ENCODE results near the gene SCFD2. TPM values are rescaled to one million over a fixed set of nuclear protein-coding genes. Genes with fewer than 3 reads are reported as not detected.

Gene SCFD2
- total and polyA plus RNA-seq, 4 donors = 4.3 to 28.8 (median 7.4) TPM

DNA sequence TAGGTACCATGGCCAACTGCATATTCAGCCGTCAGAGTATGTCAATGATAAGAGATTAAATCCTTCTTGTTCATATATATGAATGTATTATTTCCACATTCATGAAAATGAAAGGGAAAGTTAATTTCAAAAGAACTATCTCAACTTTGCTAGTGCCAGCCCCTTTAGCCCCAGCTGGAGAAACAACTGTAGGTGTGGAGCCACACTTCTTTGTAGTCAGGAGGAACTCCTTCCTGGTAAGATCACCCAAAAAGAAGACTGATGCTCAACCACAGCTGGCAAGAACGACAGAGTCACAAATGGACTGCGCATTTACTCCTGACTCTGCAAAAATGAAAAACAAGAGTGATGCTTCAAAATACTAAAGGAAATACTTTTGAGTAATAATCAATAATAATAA is 367.4 kb downstream of the SCFD2 start:
- Histone ChIP-seq H3K27ac (ENCODE audit: low read depth in 1 of 2, low read length in 2 of 2) (no peak overlapping the region), H3K9ac (ENCODE audit: low read depth in 1 of 2, low read length in 2 of 2) (no peak overlapping the region)
- TF ChIP-seq HNF4G (IDR thresholded peaks at IDR 0.05) = no peak
- TF ChIP-seq EGR1 (IDR thresholded peaks at IDR 0.05; ENCODE audit: low read depth in 2 of 2) = no peak
- TF ChIP-seq, protein P1, sequence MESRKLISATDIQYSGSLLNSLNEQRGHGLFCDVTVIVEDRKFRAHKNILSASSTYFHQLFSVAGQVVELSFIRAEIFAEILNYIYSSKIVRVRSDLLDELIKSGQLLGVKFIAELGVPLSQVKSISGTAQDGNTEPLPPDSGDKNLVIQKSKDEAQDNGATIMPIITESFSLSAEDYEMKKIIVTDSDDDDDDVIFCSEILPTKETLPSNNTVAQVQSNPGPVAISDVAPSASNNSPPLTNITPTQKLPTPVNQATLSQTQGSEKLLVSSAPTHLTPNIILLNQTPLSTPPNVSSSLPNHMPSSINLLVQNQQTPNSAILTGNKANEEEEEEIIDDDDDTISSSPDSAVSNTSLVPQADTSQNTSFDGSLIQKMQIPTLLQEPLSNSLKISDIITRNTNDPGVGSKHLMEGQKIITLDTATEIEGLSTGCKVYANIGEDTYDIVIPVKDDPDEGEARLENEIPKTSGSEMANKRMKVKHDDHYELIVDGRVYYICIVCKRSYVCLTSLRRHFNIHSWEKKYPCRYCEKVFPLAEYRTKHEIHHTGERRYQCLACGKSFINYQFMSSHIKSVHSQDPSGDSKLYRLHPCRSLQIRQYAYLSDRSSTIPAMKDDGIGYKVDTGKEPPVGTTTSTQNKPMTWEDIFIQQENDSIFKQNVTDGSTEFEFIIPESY (IDR thresholded peaks at IDR 0.05) = no peak
- no peak for TF ChIP-seq YY1 (IDR thresholded peaks at IDR 0.05)
- TF ChIP-seq HNF4A (conservative IDR thresholded peaks at IDR 0.05) = no peak
- TF ChIP-seq SP1 (IDR thresholded peaks at IDR 0.05) = no peak
- no peak for TF ChIP-seq TAF1 (conservative IDR thresholded peaks at IDR 0.05)
- TF ChIP-seq, protein P2, sequence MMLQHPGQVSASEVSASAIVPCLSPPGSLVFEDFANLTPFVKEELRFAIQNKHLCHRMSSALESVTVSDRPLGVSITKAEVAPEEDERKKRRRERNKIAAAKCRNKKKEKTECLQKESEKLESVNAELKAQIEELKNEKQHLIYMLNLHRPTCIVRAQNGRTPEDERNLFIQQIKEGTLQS (IDR thresholded peaks at IDR 0.05) = no peak
- TF ChIP-seq RAD21 (IDR thresholded peaks at IDR 0.05) = no peak
- TF ChIP-seq, protein P3, sequence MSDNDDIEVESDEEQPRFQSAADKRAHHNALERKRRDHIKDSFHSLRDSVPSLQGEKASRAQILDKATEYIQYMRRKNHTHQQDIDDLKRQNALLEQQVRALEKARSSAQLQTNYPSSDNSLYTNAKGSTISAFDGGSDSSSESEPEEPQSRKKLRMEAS (IDR thresholded peaks at IDR 0.05) = no peak
- TF ChIP-seq, protein P4, sequence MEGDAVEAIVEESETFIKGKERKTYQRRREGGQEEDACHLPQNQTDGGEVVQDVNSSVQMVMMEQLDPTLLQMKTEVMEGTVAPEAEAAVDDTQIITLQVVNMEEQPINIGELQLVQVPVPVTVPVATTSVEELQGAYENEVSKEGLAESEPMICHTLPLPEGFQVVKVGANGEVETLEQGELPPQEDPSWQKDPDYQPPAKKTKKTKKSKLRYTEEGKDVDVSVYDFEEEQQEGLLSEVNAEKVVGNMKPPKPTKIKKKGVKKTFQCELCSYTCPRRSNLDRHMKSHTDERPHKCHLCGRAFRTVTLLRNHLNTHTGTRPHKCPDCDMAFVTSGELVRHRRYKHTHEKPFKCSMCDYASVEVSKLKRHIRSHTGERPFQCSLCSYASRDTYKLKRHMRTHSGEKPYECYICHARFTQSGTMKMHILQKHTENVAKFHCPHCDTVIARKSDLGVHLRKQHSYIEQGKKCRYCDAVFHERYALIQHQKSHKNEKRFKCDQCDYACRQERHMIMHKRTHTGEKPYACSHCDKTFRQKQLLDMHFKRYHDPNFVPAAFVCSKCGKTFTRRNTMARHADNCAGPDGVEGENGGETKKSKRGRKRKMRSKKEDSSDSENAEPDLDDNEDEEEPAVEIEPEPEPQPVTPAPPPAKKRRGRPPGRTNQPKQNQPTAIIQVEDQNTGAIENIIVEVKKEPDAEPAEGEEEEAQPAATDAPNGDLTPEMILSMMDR (IDR thresholded peaks at IDR 0.05; ENCODE audit: low read depth, low read length, missing input control) = no peak
- TF ChIP-seq RXRA (IDR thresholded peaks at IDR 0.05) = no peak
- TF ChIP-seq, protein P5, sequence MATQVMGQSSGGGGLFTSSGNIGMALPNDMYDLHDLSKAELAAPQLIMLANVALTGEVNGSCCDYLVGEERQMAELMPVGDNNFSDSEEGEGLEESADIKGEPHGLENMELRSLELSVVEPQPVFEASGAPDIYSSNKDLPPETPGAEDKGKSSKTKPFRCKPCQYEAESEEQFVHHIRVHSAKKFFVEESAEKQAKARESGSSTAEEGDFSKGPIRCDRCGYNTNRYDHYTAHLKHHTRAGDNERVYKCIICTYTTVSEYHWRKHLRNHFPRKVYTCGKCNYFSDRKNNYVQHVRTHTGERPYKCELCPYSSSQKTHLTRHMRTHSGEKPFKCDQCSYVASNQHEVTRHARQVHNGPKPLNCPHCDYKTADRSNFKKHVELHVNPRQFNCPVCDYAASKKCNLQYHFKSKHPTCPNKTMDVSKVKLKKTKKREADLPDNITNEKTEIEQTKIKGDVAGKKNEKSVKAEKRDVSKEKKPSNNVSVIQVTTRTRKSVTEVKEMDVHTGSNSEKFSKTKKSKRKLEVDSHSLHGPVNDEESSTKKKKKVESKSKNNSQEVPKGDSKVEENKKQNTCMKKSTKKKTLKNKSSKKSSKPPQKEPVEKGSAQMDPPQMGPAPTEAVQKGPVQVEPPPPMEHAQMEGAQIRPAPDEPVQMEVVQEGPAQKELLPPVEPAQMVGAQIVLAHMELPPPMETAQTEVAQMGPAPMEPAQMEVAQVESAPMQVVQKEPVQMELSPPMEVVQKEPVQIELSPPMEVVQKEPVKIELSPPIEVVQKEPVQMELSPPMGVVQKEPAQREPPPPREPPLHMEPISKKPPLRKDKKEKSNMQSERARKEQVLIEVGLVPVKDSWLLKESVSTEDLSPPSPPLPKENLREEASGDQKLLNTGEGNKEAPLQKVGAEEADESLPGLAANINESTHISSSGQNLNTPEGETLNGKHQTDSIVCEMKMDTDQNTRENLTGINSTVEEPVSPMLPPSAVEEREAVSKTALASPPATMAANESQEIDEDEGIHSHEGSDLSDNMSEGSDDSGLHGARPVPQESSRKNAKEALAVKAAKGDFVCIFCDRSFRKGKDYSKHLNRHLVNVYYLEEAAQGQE (IDR thresholded peaks at IDR 0.05) = no peak
- no peak for TF ChIP-seq FOXA2 (IDR thresholded peaks at IDR 0.05)

DNA sequence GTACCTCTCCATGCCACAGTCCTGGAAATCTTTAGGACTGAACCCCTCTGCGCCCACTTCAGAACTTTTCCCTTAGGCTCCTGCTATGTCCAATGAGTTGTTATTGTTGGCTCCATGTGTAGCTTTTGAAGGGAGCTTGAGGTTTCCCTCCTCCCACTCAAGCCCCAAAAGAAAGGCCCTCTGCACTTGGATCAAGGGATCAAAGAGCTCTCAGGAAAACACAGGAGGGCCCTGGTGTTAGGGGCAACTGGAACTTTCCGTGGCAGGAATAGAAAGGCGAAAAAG is 368.8 kb downstream of the SCFD2 start:
- H3K4me3 ChIP-seq (ENCODE audit: low read depth in 1 of 3, low read length in 3 of 3) = no peak overlapping the region
- H3K9ac ChIP-seq (ENCODE audit: low read depth in 1 of 2, low read length in 2 of 2) = no peak overlapping the region
- no peak for DNase-seq (ENCODE audit: low spot score)
- H3K36me3 ChIP-seq (ENCODE audit: control insufficient read depth in 4 of 4, insufficient read depth in 3 of 4, low read depth in 1 of 4, low read length in 3 of 4) = no peaks in the 10 kb centered on the region
- no peaks in the 10 kb centered on the region for H3K27me3 ChIP-seq (ENCODE audit: control insufficient read depth in 4 of 4, insufficient read depth in 4 of 4, low read length in 3 of 4)
- no peak overlapping the region for H3K27ac ChIP-seq (ENCODE audit: low read depth in 1 of 2, low read length in 2 of 2)
- 93% methylated on average over 3 of the region's 3 CpGs for WGBS
- H3K4me1 ChIP-seq (ENCODE audit: control insufficient read depth in 4 of 4, insufficient read depth in 4 of 4, low read length in 3 of 4) = no peaks in the 10 kb centered on the region
- H3K9me3 ChIP-seq (ENCODE audit: control insufficient read depth in 4 of 4, low read length in 3 of 4) = no peaks in the 10 kb centered on the region
- TF ChIP-seq FOXA2 (IDR thresholded peaks at IDR 0.05) (no peak), TAF1 (conservative IDR thresholded peaks at IDR 0.05) (no peak), FOXA1 (IDR thresholded peaks at IDR 0.05) (no peak), RAD21 (IDR thresholded peaks at IDR 0.05) (no peak), EGR1 (IDR thresholded peaks at IDR 0.05; ENCODE audit: low read depth in 2 of 2) (no peak), JUND (IDR thresholded peaks at IDR 0.05) (no peak), GABPA (IDR thresholded peaks at IDR 0.05 in 1 of 2, conservative IDR thresholded peaks at IDR 0.05 in 1 of 2) (no peak), YY1 (IDR thresholded peaks at IDR 0.05) (no peak), SP1 (IDR thresholded peaks at IDR 0.05) (no peak)
- TF ChIP-seq, protein P5 (IDR thresholded peaks at IDR 0.05) = no peak
- TF ChIP-seq, protein P2 (IDR thresholded peaks at IDR 0.05) = no peak
- TF ChIP-seq, protein P3 (IDR thresholded peaks at IDR 0.05) = no peak
- TF ChIP-seq, protein P4 (IDR thresholded peaks at IDR 0.05; ENCODE audit: low read depth, low read length, missing input control) = no peak

More for the DNA sequence above, 367.4 kb downstream of the SCFD2 start:
- Histone ChIP-seq H3K36me3 (ENCODE audit: control insufficient read depth in 4 of 4, insufficient read depth in 3 of 4, low read depth in 1 of 4, low read length in 3 of 4) (no peaks in the 10 kb centered on the region), H3K27me3 (ENCODE audit: control insufficient read depth in 4 of 4, insufficient read depth in 4 of 4, low read length in 3 of 4) (no peaks in the 10 kb centered on the region), H3K9me3 (ENCODE audit: control insufficient read depth in 4 of 4, low read length in 3 of 4) (no peaks in the 10 kb centered on the region), H3K4me3 (ENCODE audit: low read depth in 1 of 3, low read length in 3 of 3) (no peak overlapping the region), H3K4me1 (ENCODE audit: control insufficient read depth in 4 of 4, insufficient read depth in 4 of 4, low read length in 3 of 4) (no peaks in the 10 kb centered on the region)
- no peak for DNase-seq (ENCODE audit: low spot score)
- WGBS = 89% methylated on average over 3 of the region's 3 CpGs
